Cardiac muscle cell (in vitro differentiated cells and primary cell): ENCODE results near the gene FALEC. TPM values are rescaled to one million over a fixed set of nuclear protein-coding genes. Genes with fewer than 3 reads are reported as not detected.

ENCODE experiments used
- DNase-seq, 2 donors: peaks; one replicate each; pipeline versions ENCODE4 v3.0.0 to v3.0.0-alpha.2; 2010 to 2017; ENCODE audit warnings: low read depth in 1 of 2, low spot score in 1 of 2
- H3K27ac ChIP-seq: fragments of 200-600 bp; sonication (generic); 2 replicates; pipeline ENCODE4 v1.5.1; 2016
- H3K27me3 ChIP-seq: fragments of 200-600 bp; sonication (generic); 2 replicates; pipeline ENCODE4 v1.6.0; 2016; ENCODE audit warnings: control low read depth
- H3K36me3 ChIP-seq: fragments of 200-600 bp; sonication (generic); 2 replicates; pipeline ENCODE4 v1.5.1; 2016; ENCODE audit warnings: control low read depth
- H3K4me1 ChIP-seq: fragments of 200-600 bp; sonication (generic); 2 replicates; pipeline ENCODE4 v1.8.1; 2017; ENCODE audit warnings: low read depth, mild to moderate bottlenecking, mixed run types
- H3K4me3 ChIP-seq: fragments of 200-600 bp; sonication (generic); 2 replicates; pipeline ENCODE4 v1.5.1; 2016; ENCODE audit warnings: mild to moderate bottlenecking
- H3K9me3 ChIP-seq: fragments of 200-600 bp; sonication (generic); 2 replicates; pipeline ENCODE4 v1.5.1; 2017; ENCODE audit warnings: low read depth, mild to moderate bottlenecking, control low read depth
- CTCF ChIP-seq: IDR thresholded peaks from 2 replicates; pipeline ENCODE4 v1.5.1; 2012; ENCODE audit warnings: low read depth, mild to moderate bottlenecking, low read length
- polyA plus RNA-seq: library from polyadenylated mRNA; unstranded; fragments of >200 nt; fragmentation: Nextera tagmentation; extraction: Ambion mirVana; gene quantifications from 2 replicates; pipeline ENCODE4 v1.2.1, GENCODE V29; 2016
- total RNA-seq: library from RNA; depleted of rRNA; stranded (reverse); fragments of >200 nt; gene quantifications from 2 replicates; pipeline ENCODE4 v1.2.3, GENCODE V29; 2016

Gene FALEC
- total and polyA plus RNA-seq, 2 experiments from 2014 or later: 3.9 to 4.7 TPM

GRCh38 chr1:150498342-150498741 lies 17.2 kb upstream of the FALEC start:
- Histone ChIP-seq H3K9me3 (no peaks in the 10 kb centered on the region), H3K36me3 (peaks cover 28% of the 10 kb centered on the region), H3K27me3 (no peaks in the 10 kb centered on the region), H3K4me3 (no peak overlapping the region), H3K4me1 (no peaks in the 10 kb centered on the region), H3K27ac (no peak overlapping the region)
- no peak for TF ChIP-seq CTCF
- DNase-seq: no peak

- Histone ChIP-seq H3K27me3 (no peaks in the 10 kb centered on the region), H3K4me1 (peaks cover 9% of the 10 kb centered on the region), H3K27ac (peak overlapping the region; percentile 76), H3K36me3 (peaks cover 26% of the 10 kb centered on the region), H3K4me3 (no peak overlapping the region), H3K9me3 (no peaks in the 10 kb centered on the region)
- DNase-seq: no peak
- no peak for TF ChIP-seq CTCF
These were observed 10.1 kb upstream of the FALEC start for GRCh38 chr1:150505431-150505830.

GRCh38 chr1:150507912-150508864 lies 7.4 kb upstream of the FALEC start, which contains the start of gene ECM1:
TSS of gene ECM1 (plus strand) at chr1:150508109. CDS start at chr1:150508210, 101 bp downstream.
- DNase-seq: peak in 1 of 2 donors; percentile 78
- Histone ChIP-seq H3K27ac (peak within 1 kb of the TSS; percentile 76), H3K36me3 (peaks cover 14% of the 10 kb centered on the region), H3K4me3 (no peak within 1 kb of the TSS), H3K27me3 (no peaks in the 10 kb centered on the region), H3K9me3 (no peaks in the 10 kb centered on the region), H3K4me1 (peaks cover 9% of the 10 kb centered on the region)
- no peak for TF ChIP-seq CTCF

GRCh38 chr1:150508982-150509381 lies 6.6 kb upstream of the FALEC start:
- H3K9me3 ChIP-seq: no peaks in the 10 kb centered on the region
- H3K4me3 ChIP-seq: no peak overlapping the region
- peaks cover 9% of the 10 kb centered on the region for H3K4me1 ChIP-seq
- no peaks in the 10 kb centered on the region for H3K27me3 ChIP-seq
- TF ChIP-seq CTCF: no peak
- H3K36me3 ChIP-seq: peaks cover 14% of the 10 kb centered on the region
- no peak for DNase-seq
- H3K27ac ChIP-seq: no peak overlapping the region

GRCh38 chr1:150511551-150511950 lies 4.0 kb upstream of the FALEC start:
- Histone ChIP-seq H3K27ac (no peak overlapping the region), H3K27me3 (no peaks in the 10 kb centered on the region), H3K4me3 (no peak overlapping the region), H3K4me1 (peaks cover 11% of the 10 kb centered on the region), H3K36me3 (no peaks in the 10 kb centered on the region), H3K9me3 (no peaks in the 10 kb centered on the region)
- no peak for DNase-seq
- no peak for TF ChIP-seq CTCF
